Measurements from ENCODE around the gene ZNF439. TPM values are rescaled to one million over a fixed set of nuclear protein-coding genes. Genes with fewer than 3 reads are reported as not detected.
"Not testable (repeated sequence)": the region's sequence is repeated elsewhere in the genome, so short reads cannot be mapped to it uniquely, and the experiment has no call there.

Gene ZNF439
- total and polyA plus RNA-seq, 2 donors (not counting 1 experiment from before 2014, with no cell fraction given) = 19.7 to 48.6 TPM

DNA sequence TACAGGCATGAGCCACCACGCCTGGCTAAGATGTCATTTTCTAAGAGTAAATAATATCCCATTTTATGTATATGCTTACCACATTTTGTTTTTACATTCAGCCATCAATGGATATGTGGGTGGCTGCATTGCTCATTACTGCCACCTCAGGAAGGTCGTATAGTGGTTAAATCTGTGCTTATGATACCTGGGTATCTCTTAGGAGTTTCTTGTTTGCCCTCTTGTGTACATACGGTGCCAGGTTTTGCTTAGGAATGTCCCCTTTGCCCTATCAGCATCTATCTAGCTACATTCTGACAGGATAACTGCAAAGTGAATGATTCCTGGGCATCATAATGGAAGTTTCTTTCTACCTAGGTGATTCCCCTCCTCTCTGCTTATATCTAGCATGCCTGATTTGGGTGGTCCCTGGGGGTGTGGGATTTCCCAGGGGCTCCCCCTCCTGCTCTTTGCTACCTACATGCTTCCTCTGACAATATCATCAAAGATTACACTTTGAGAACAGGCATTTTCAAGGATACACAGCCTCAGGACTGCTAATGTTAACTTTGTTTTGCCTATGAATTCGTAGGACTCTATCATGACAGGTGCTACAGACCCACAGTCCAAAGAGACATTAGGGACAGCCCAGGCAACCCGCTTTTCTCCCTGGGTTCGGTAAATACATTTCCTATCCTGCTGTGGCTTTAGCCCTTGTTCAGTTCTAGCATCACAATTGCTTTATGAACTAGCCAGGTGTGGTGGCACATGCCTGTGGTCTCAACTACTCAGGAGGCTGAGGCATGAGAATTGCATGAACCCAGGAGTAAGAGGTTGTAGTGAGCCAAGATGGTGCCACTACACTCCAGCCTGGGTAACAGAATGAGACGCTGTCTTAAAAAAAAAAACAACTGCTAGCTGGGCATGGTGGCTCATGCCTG, 19.3 kb upstream of the ZNF439 start:
- H3K4me3 ChIP-seq (ENCODE audit: control extremely low read depth in 1 of 5, extremely low read depth in 1 of 5, insufficient read depth in 1 of 5, low read depth in 2 of 5, low read length in 4 of 5); H3K4me1 Mint-ChIP-seq; H3K27me3 ChIP-seq (replicated peaks in 1 of 4; ENCODE audit: control extremely low read depth in 1 of 4, control insufficient read depth in 3 of 4, insufficient read depth in 4 of 4, low read length in 3 of 4); H3K4me3 Mint-ChIP-seq; H3K27me3 Mint-ChIP-seq; H3K4me2 ChIP-seq (replicated peaks; ENCODE audit: low read depth, low read length, poor library complexity, severe bottlenecking); intact Hi-C loops (cut with micrococcal nuclease); H3K79me2 ChIP-seq (ENCODE audit: control insufficient read depth, insufficient read depth, low read length); DNase-seq; ATAC-seq (ENCODE audit: low read depth); H3K9ac ChIP-seq (ENCODE audit: low read length); H3K27ac Mint-ChIP-seq; H3K4me1 ChIP-seq (ENCODE audit: control insufficient read depth in 2 of 2, insufficient read depth in 2 of 2, low read length in 2 of 2); H2AFZ ChIP-seq (ENCODE audit: insufficient read depth, low read depth, low read length, poor library complexity, severe bottlenecking); H3K27ac ChIP-seq (ENCODE audit: low read length in 2 of 2); H4K20me1 ChIP-seq (ENCODE audit: control insufficient read depth, insufficient read depth, low read length, poor library complexity, severe bottlenecking): not testable (repeated sequence)
- Histone ChIP-seq H3K9me3 (ENCODE audit: control extremely low read depth in 1 of 3, control insufficient read depth in 2 of 3, insufficient read depth in 1 of 3, low read length in 2 of 3) (peaks cover 5 to 33% (median 14%) of the 10 kb centered on the region in 3 donors), H3K36me3 (replicated peaks in 1 of 2; ENCODE audit: control extremely low read depth in 1 of 2, control insufficient read depth in 1 of 2, extremely low read depth in 1 of 2, insufficient read depth in 2 of 2, low read length in 1 of 2) (peaks cover 6 to 29% of the 10 kb centered on the region in 2 experiments)
- ChIA-PET POLR2A (interaction anchor here (0.7 kb wide), 1 partner anchor 1063 kb away, joined by 3 read pairs; no protein-coding TSS in a partner anchor), CTCF (interaction anchor here (0.7 to 1.7 kb wide), 2 partner anchors 17 to 1232 kb away, joined by 3 to 4 read pairs; no protein-coding TSS in a partner anchor)
- peaks cover 13% of the 10 kb centered on the region for H3K9me3 Mint-ChIP-seq (ENCODE audit: insufficient read depth)
- WGBS (ENCODE audit: insufficient coverage) = 83% methylated on average over 3 of the region's 7 CpGs

DNA sequence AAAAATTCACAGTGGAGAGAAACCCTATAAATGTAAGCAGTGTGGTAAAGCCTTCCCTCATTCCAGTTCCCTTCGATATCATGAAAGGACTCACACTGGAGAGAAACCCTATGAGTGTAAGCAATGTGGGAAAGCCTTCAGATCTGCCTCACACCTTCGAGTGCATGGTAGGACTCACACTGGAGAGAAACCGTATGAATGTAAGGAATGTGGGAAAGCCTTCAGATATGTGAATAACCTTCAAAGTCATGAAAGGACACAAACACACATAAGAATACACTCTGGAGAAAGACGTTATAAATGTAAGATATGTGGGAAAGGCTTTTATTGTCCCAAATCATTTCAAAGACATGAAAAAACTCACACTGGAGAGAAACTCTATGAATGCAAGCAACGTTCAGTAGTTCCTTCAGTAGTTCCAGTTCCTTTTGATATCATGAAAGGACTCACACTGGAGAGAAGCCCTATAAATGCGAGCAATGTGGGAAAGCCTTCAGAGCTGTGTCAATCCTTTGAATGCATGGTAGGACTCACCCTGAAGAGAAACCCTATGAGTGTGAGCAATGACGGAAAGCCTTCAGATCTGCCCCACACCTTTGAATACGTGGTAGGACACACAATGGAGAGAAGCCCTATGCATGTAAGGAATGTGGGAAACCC, 16.1 kb upstream of the ZNF439 start:
- H3K36me3 ChIP-seq (replicated peaks in 1 of 2; ENCODE audit: control extremely low read depth in 1 of 2, control insufficient read depth in 1 of 2, extremely low read depth in 1 of 2, insufficient read depth in 2 of 2, low read length in 1 of 2) = peaks cover 6 to 29% of the 10 kb centered on the region in 2 experiments
- POLR2A ChIA-PET = no interaction called here
- TF ChIP-seq, protein P1, sequence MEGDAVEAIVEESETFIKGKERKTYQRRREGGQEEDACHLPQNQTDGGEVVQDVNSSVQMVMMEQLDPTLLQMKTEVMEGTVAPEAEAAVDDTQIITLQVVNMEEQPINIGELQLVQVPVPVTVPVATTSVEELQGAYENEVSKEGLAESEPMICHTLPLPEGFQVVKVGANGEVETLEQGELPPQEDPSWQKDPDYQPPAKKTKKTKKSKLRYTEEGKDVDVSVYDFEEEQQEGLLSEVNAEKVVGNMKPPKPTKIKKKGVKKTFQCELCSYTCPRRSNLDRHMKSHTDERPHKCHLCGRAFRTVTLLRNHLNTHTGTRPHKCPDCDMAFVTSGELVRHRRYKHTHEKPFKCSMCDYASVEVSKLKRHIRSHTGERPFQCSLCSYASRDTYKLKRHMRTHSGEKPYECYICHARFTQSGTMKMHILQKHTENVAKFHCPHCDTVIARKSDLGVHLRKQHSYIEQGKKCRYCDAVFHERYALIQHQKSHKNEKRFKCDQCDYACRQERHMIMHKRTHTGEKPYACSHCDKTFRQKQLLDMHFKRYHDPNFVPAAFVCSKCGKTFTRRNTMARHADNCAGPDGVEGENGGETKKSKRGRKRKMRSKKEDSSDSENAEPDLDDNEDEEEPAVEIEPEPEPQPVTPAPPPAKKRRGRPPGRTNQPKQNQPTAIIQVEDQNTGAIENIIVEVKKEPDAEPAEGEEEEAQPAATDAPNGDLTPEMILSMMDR (IDR thresholded peaks at IDR 0.05) = no peak
- peaks cover 5 to 35% (median 21%) of the 10 kb centered on the region in 3 donors for H3K9me3 ChIP-seq (ENCODE audit: control extremely low read depth in 1 of 3, control insufficient read depth in 2 of 3, insufficient read depth in 1 of 3, low read length in 2 of 3)
- H3K9ac ChIP-seq (ENCODE audit: low read length) = no peak overlapping the region
- H3K27me3 ChIP-seq (replicated peaks in 1 of 4; ENCODE audit: control extremely low read depth in 1 of 4, control insufficient read depth in 3 of 4, insufficient read depth in 4 of 4, low read length in 3 of 4) = no peaks in the 10 kb centered on the region
- no peak overlapping the region for H3K27ac ChIP-seq (ENCODE audit: low read length in 2 of 2)
- H4K20me1 ChIP-seq (ENCODE audit: control insufficient read depth, insufficient read depth, low read length, poor library complexity, severe bottlenecking) = no peaks in the 10 kb centered on the region
- no peak overlapping the region for H3K4me2 ChIP-seq (replicated peaks; ENCODE audit: low read depth, low read length, poor library complexity, severe bottlenecking)
- peaks cover 5% of the 10 kb centered on the region for H3K79me2 ChIP-seq (ENCODE audit: control insufficient read depth, insufficient read depth, low read length)
- intact Hi-C loops (cut with micrococcal nuclease) = no loop called here
- CTCF ChIA-PET = no interaction called here
- no peak overlapping the region for H2AFZ ChIP-seq (ENCODE audit: insufficient read depth, low read depth, low read length, poor library complexity, severe bottlenecking)
- no peak overlapping the region for H3K27ac Mint-ChIP-seq
- WGBS (ENCODE audit: insufficient coverage) = 100% methylated on average over 4 of the region's 8 CpGs
- H3K4me1 ChIP-seq (ENCODE audit: control insufficient read depth in 2 of 2, insufficient read depth in 2 of 2, low read length in 2 of 2) = no peaks in the 10 kb centered on the region
- H3K9me3 Mint-ChIP-seq (ENCODE audit: insufficient read depth) = peaks cover 13% of the 10 kb centered on the region
- DNase-seq (no peak), ATAC-seq (ENCODE audit: low read depth) (no peak)
- H3K27me3 Mint-ChIP-seq = no peaks in the 10 kb centered on the region
- no peak overlapping the region for H3K4me3 Mint-ChIP-seq
- peaks cover 5% of the 10 kb centered on the region for H3K4me1 Mint-ChIP-seq
- no peak overlapping the region for H3K4me3 ChIP-seq (ENCODE audit: control extremely low read depth in 1 of 5, extremely low read depth in 1 of 5, insufficient read depth in 1 of 5, low read depth in 2 of 5, low read length in 4 of 5)
